IMR-90 (cell line): ENCODE measurements around the gene RPS6KA2. TPM values are rescaled to one million over a fixed set of nuclear protein-coding genes. Genes with fewer than 3 reads are reported as not detected.

ENCODE experiments used
- ATAC-seq: fragments of 200-7000 bp; cut with Tn5 transposase; 2 replicates; pipeline ENCODE4 v1.9.1; 2020; ENCODE audit warnings: low read depth, mild to moderate bottlenecking, moderate library complexity
- BruUV-seq: library from RNA; stranded (reverse); fragments of 400-500 nt; replicated peaks from 2 replicates; lab custom pipeline; 2021; lab: Mats Ljungman, UMichigan
- CTCF ChIA-PET: fragments of 300-600 bp; formaldehyde crosslinking; extraction: SDS; loops from one replicate; lab custom pipeline; 2021; ENCODE audit warnings: antibody characterized with exemption; lab: Yijun Ruan, JAX
- POLR2A ChIA-PET: fragments of 300-600 bp; sonication (Branson Sonifier 250); formaldehyde crosslinking; loops from one replicate; lab custom pipeline; 2022; ENCODE audit warnings: antibody characterized with exemption; ENCODE audit not compliant: unreplicated experiment; lab: Charles Lee
- DNase-seq: peaks from one replicate; pipeline ENCODE4 v3.0.0; 2013
- H2AFZ ChIP-seq: replicated peaks from 2 replicates; pipeline ENCODE3; 2013; ENCODE audit warnings: low read length, mild to moderate bottlenecking; ENCODE audit not compliant: poor library complexity
- H2AK5ac ChIP-seq: 2 replicates; pipeline ENCODE4 v1.6.1; 2013; ENCODE audit warnings: low read depth, low read length, inconsistent platforms
- H2AK9ac ChIP-seq: replicated peaks from 2 replicates; pipeline ENCODE3; 2013; ENCODE audit warnings: mild to moderate bottlenecking, low read depth, low read length, moderate library complexity; ENCODE audit not compliant: poor library complexity
- H2BK120ac ChIP-seq: 2 replicates; pipeline ENCODE4 v1.6.1; 2013; ENCODE audit warnings: low read depth, low read length, inconsistent platforms
- H2BK15ac ChIP-seq: 3 replicates; pipeline ENCODE4 v1.6.1; 2013; ENCODE audit warnings: low read depth, low read length, inconsistent platforms
- H2BK20ac ChIP-seq: 2 replicates; pipeline ENCODE4 v1.6.1; 2013; ENCODE audit warnings: low read depth, mild to moderate bottlenecking, inconsistent platforms, low read length, moderate library complexity
- H2BK5ac ChIP-seq: 2 replicates; pipeline ENCODE4 v1.6.1; 2013; ENCODE audit warnings: mild to moderate bottlenecking, low read depth, low read length, inconsistent platforms; ENCODE audit not compliant: poor library complexity, severe bottlenecking
- H3K14ac ChIP-seq: replicated peaks from 2 replicates; pipeline ENCODE4 v1.6.1; 2013; ENCODE audit warnings: low read depth, low read length, inconsistent platforms
- H3K18ac ChIP-seq: 2 replicates; pipeline ENCODE4 v1.6.1; 2013; ENCODE audit warnings: low read depth, low read length, control low read depth
- H3K23ac ChIP-seq: 2 replicates; pipeline ENCODE4 v1.6.1; 2013; ENCODE audit warnings: low read depth, low read length, inconsistent platforms
- H3K27ac ChIP-seq: 2 replicates; pipeline ENCODE4 v1.5.1; 2013; ENCODE audit warnings: mild to moderate bottlenecking, control low read depth, low read length; ENCODE audit not compliant: insufficient read depth
- H3K27me3 ChIP-seq: 2 replicates; pipeline ENCODE4 v1.6.1; 2013; ENCODE audit warnings: low read length; ENCODE audit not compliant: control insufficient read depth, insufficient read depth
- H3K36me3 ChIP-seq: 2 replicates; pipeline ENCODE4 v1.6.1; 2013; ENCODE audit warnings: low read length, mixed read lengths; ENCODE audit not compliant: control insufficient read depth, insufficient read depth
- H3K4ac ChIP-seq: 2 replicates; pipeline ENCODE4 v1.6.1; 2013; ENCODE audit warnings: low read depth, low read length, inconsistent platforms
- H3K4me1 ChIP-seq: 2 replicates; pipeline ENCODE4 v1.6.1; 2013; ENCODE audit warnings: low read length, mixed read lengths; ENCODE audit not compliant: control insufficient read depth, insufficient read depth
- H3K4me2 ChIP-seq: 2 replicates; pipeline ENCODE4 v1.6.1; 2013; ENCODE audit warnings: low read depth, mild to moderate bottlenecking, control low read depth, low read length, moderate library complexity
- H3K4me3 ChIP-seq: 2 replicates; pipeline ENCODE4 v1.5.1; 2013; ENCODE audit warnings: low read depth, mild to moderate bottlenecking, control low read depth, low read length, moderate library complexity; ENCODE audit not compliant: insufficient read depth
- H3K56ac ChIP-seq: 2 replicates; pipeline ENCODE4 v1.6.1; 2013; ENCODE audit warnings: low read length, inconsistent platforms; ENCODE audit not compliant: insufficient read depth; ENCODE audit errors: extremely low read depth
- H3K79me1 ChIP-seq, 2 experiments: 2 replicates each; pipeline ENCODE4 v1.6.1; 2013; ENCODE audit warnings: low read length in 2 of 2, inconsistent platforms in 1 of 2, low read depth in 1 of 2
- H3K9ac ChIP-seq: 2 replicates; pipeline ENCODE4 v1.6.1; 2013; ENCODE audit warnings: low read depth, low read length, control low read depth
- H3K9me1 ChIP-seq: 2 replicates; pipeline ENCODE4 v1.6.1; 2013; ENCODE audit warnings: low read length, inconsistent platforms; ENCODE audit not compliant: insufficient read depth
- H3K9me3 ChIP-seq: 2 replicates; pipeline ENCODE4 v1.6.1; 2013; ENCODE audit warnings: low read length; ENCODE audit not compliant: control insufficient read depth, insufficient read depth
- H4K20me1 ChIP-seq: 2 replicates; pipeline ENCODE4 v1.6.1; 2013; ENCODE audit warnings: low read length, inconsistent platforms; ENCODE audit not compliant: insufficient read depth
- H4K5ac ChIP-seq: 2 replicates; pipeline ENCODE4 v1.6.1; 2013; ENCODE audit warnings: mild to moderate bottlenecking, low read depth, low read length, control low read depth
- H4K8ac ChIP-seq, 2 experiments: 2 replicates each; pipeline ENCODE4 v1.6.1; 2013; ENCODE audit warnings: low read depth in 2 of 2, low read length in 2 of 2, control low read depth in 1 of 2, inconsistent platforms in 1 of 2
- H4K91ac ChIP-seq: 2 replicates; pipeline ENCODE4 v1.6.1; 2013; ENCODE audit warnings: low read depth, low read length, inconsistent platforms; ENCODE audit not compliant: insufficient read depth
- BHLHE40 ChIP-seq: fragments of 150-350 bp; IDR thresholded peaks from 2 replicates; pipeline ENCODE4 v1.6.1; 2016; ENCODE audit warnings: mild to moderate bottlenecking, low read depth, low read length
- CHD1 ChIP-seq: IDR thresholded peaks from 2 replicates; pipeline ENCODE4 v1.6.1; 2012; ENCODE audit warnings: low read depth, low read length, improper control_type of control experiment
- MAFK ChIP-seq: IDR thresholded peaks from 2 replicates; pipeline ENCODE4 v1.6.1; 2012; ENCODE audit warnings: low read depth, low read length, improper control_type of control experiment
- MAZ ChIP-seq: IDR thresholded peaks from 2 replicates; pipeline ENCODE4 v1.6.1; 2012; ENCODE audit warnings: low read depth, mild to moderate bottlenecking, low read length, improper control_type of control experiment, moderate library complexity, borderline replicate concordance
- MXI1 ChIP-seq: IDR thresholded peaks from 2 replicates; pipeline ENCODE4 v1.6.1; 2012; ENCODE audit warnings: low read depth, mild to moderate bottlenecking, low read length, moderate library complexity, borderline replicate concordance
- NFE2L2 ChIP-seq: fragments of 150-350 bp; IDR thresholded peaks from 2 replicates; pipeline ENCODE4 v1.6.1; 2016; ENCODE audit warnings: low read depth, mild to moderate bottlenecking, low read length
- POLR2A ChIP-seq: IDR thresholded peaks from 2 replicates; pipeline ENCODE4 v1.6.1; 2012; ENCODE audit warnings: mild to moderate bottlenecking, low read depth, low read length
- RCOR1 ChIP-seq: IDR thresholded peaks from 2 replicates; pipeline ENCODE4 v1.6.1; 2012; ENCODE audit warnings: mild to moderate bottlenecking, low read length, improper control_type of control experiment; ENCODE audit not compliant: insufficient replicate concordance
- RFX5 ChIP-seq: IDR thresholded peaks from 2 replicates; pipeline ENCODE4 v1.8.0; 2012; ENCODE audit warnings: low read depth, mild to moderate bottlenecking, low read length, moderate library complexity
- SMC3 ChIP-seq: fragments of 150-350 bp; IDR thresholded peaks from 2 replicates; pipeline ENCODE4 v1.6.1; 2016; ENCODE audit warnings: low read depth, mild to moderate bottlenecking, antibody characterized with exemption, low read length, moderate library complexity
- WGBS, 2 experiments: methylation state at CpG; one replicate each; pipeline versions ENCODE4 v1.1.5 to v1.1.7; 2013; ENCODE audit warnings: missing lambda C conversion rate in 2 of 2; ENCODE audit not compliant: insufficient read length in 1 of 2; ENCODE audit errors: extremely low coverage in 2 of 2; 5-methylcytosine and 5-hydroxymethylcytosine counted together
- dilution Hi-C: fragments of 300-500 bp; cut with HindIII; formaldehyde crosslinking; loops from one replicate; pipeline ENCODE4 v1.14.3; 2018; ENCODE audit warnings: low sequenced_read_pairs; ENCODE audit not compliant: unreplicated experiment
- in situ Hi-C: fragments of 300-500 bp; cut with MboI; formaldehyde crosslinking; loops from 3 replicates; pipeline ENCODE4 v1.14.3; 2019; ENCODE audit warnings: low sequenced_read_pairs, inconsistent platforms, mixed read lengths
- intact Hi-C: fragments of 100-400 bp; cut with micrococcal nuclease; formaldehyde crosslinking; loops from 2 replicates; pipeline ENCODE4 v1.10.0; 2022
- polyA plus RNA-seq, 3 experiments: library from polyadenylated mRNA; depleted of rRNA; stranded (reverse); fragments of >200 nt; gene quantifications; 2 replicates each; pipeline ENCODE4 v1.2.3, GENCODE V29; 2012; ENCODE audit warnings: low replicate concordance in 1 of 3
- total RNA-seq: library from RNA; depleted of rRNA; stranded (reverse); fragments of >200 nt; gene quantifications from 2 replicates; pipeline ENCODE4 v1.2.3, GENCODE V29; 2012
- TF ChIP-seq, protein P1 (sequence below): fragments of 150-350 bp; IDR thresholded peaks from 2 replicates; pipeline ENCODE4 v1.6.1; 2017; ENCODE audit warnings: mild to moderate bottlenecking, antibody characterized with exemption, low read length, low read depth
- TF ChIP-seq, protein P2 (sequence below): fragments of 150-350 bp; IDR thresholded peaks from 2 replicates; pipeline ENCODE4 v1.6.1; 2016; ENCODE audit warnings: low read depth, mild to moderate bottlenecking, low read length, moderate library complexity, borderline replicate concordance
- TF ChIP-seq, protein P3 (sequence below): conservative IDR thresholded peaks from 2 replicates; pipeline ENCODE4 v1.5.1; 2012; ENCODE audit warnings: mild to moderate bottlenecking, low read depth, low read length, improper control_type of control experiment

The RPS6KA2 gene
- total and polyA plus RNA-seq, 2 of the 4 experiments (the other 2 are of a cell fraction), result 26.9 to 31.3 TPM

DNA sequence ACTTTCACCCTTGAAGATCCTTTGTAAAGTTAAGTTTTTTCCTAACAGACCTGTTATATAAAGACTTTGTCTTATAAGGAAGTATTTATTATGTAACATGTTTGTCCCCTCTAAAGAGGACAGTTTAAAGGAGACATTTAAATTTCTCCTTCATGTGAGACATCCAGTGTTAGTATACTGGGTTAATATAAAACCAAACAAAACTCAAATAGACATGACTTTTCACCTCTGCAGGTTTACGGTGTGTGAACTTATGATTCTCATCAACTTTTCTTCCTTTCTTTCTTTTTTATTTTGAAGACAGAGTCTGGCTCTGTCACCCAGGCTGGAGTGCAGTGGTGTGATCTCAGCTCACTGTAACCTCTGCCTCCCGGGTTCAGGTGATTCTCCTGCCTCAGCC, 226.9 kb downstream of the RPS6KA2 start:
- H3K18ac ChIP-seq, result no peak overlapping the region
- H2BK20ac ChIP-seq, result no peak overlapping the region
- TF ChIP-seq CHD1, result no peak
- TF ChIP-seq RCOR1, result no peak
- TF ChIP-seq BHLHE40, result no peak
- TF ChIP-seq MXI1, result no peak
- TF ChIP-seq, protein P1, sequence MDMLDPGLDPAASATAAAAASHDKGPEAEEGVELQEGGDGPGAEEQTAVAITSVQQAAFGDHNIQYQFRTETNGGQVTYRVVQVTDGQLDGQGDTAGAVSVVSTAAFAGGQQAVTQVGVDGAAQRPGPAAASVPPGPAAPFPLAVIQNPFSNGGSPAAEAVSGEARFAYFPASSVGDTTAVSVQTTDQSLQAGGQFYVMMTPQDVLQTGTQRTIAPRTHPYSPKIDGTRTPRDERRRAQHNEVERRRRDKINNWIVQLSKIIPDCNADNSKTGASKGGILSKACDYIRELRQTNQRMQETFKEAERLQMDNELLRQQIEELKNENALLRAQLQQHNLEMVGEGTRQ, result no peak
- no peak for TF ChIP-seq MAFK
- no peak for TF ChIP-seq RFX5
- no peak for TF ChIP-seq POLR2A
- TF ChIP-seq, protein P2, sequence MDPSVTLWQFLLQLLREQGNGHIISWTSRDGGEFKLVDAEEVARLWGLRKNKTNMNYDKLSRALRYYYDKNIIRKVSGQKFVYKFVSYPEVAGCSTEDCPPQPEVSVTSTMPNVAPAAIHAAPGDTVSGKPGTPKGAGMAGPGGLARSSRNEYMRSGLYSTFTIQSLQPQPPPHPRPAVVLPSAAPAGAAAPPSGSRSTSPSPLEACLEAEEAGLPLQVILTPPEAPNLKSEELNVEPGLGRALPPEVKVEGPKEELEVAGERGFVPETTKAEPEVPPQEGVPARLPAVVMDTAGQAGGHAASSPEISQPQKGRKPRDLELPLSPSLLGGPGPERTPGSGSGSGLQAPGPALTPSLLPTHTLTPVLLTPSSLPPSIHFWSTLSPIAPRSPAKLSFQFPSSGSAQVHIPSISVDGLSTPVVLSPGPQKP, result no peak
- TF ChIP-seq SMC3, result no peak
- TF ChIP-seq NFE2L2, result no peak
- no peak for TF ChIP-seq MAZ
- TF ChIP-seq, protein P3, sequence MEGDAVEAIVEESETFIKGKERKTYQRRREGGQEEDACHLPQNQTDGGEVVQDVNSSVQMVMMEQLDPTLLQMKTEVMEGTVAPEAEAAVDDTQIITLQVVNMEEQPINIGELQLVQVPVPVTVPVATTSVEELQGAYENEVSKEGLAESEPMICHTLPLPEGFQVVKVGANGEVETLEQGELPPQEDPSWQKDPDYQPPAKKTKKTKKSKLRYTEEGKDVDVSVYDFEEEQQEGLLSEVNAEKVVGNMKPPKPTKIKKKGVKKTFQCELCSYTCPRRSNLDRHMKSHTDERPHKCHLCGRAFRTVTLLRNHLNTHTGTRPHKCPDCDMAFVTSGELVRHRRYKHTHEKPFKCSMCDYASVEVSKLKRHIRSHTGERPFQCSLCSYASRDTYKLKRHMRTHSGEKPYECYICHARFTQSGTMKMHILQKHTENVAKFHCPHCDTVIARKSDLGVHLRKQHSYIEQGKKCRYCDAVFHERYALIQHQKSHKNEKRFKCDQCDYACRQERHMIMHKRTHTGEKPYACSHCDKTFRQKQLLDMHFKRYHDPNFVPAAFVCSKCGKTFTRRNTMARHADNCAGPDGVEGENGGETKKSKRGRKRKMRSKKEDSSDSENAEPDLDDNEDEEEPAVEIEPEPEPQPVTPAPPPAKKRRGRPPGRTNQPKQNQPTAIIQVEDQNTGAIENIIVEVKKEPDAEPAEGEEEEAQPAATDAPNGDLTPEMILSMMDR, result no peak
- no peak overlapping the region for H4K8ac ChIP-seq
- H3K9me3 ChIP-seq, result peaks cover 3% of the 10 kb centered on the region; the same call in 1 of the 2 replicates
- no peak overlapping the region for H3K4me2 ChIP-seq
- dilution Hi-C loops, result no loop called here
- H3K56ac ChIP-seq, result no peak overlapping the region
- no TSS peak for BruUV-seq
- H2AK9ac ChIP-seq, result no peak overlapping the region
- no peak overlapping the region for H4K91ac ChIP-seq
- H3K4me1 ChIP-seq, result no peaks in the 10 kb centered on the region
- no peak overlapping the region for H3K27ac ChIP-seq
- WGBS, 2 experiments, result no CpG with 5 or more reads among the region's 2 CpGs
- no peak overlapping the region for H3K23ac ChIP-seq
- H2AK5ac ChIP-seq, result no peak overlapping the region
- H3K9ac ChIP-seq, result no peak overlapping the region
- no peak overlapping the region for H2BK120ac ChIP-seq
- no peaks in the 10 kb centered on the region for H4K20me1 ChIP-seq
- no peak overlapping the region for H3K14ac ChIP-seq
- no peak overlapping the region for H2BK5ac ChIP-seq
- ATAC-seq (no peak), DNase-seq (no peak)
- no peak overlapping the region for H3K4ac ChIP-seq
- H2BK15ac ChIP-seq, result no peak overlapping the region
- no peaks in the 10 kb centered on the region for H3K9me1 ChIP-seq
- H3K79me1 ChIP-seq, result no peaks in the 10 kb centered on the region
- ChIA-PET POLR2A (no interaction called here), CTCF (interaction anchor here (0.5 to 2.6 kb wide), 9 partner anchors 8 to 237 kb away, joined by 3 to 20 read pairs (median 3); no protein-coding TSS in a partner anchor)
- in situ Hi-C loops, result no loop called here
- intact Hi-C loops, result loop anchor here (1.0 to 2.0 kb wide), 3 partner anchors 125 to 515 kb away; no protein-coding TSS in a partner anchor
- H2AFZ ChIP-seq, result no peak overlapping the region
- no peaks in the 10 kb centered on the region for H3K36me3 ChIP-seq
- H3K27me3 ChIP-seq, result peaks cover 15% of the 10 kb centered on the region
- H4K5ac ChIP-seq, result no peak overlapping the region
- H3K4me3 ChIP-seq, result no peak overlapping the region
